Measurements from ENCODE around the gene GEMIN7. TPM values are rescaled to one million over a fixed set of nuclear protein-coding genes. Genes with fewer than 3 reads are reported as not detected.

Gene GEMIN7
- total and polyA plus RNA-seq, 2 of the 4 experiments (the other 2 are of a cell fraction) = 27.2 to 53.0 TPM

DNA sequence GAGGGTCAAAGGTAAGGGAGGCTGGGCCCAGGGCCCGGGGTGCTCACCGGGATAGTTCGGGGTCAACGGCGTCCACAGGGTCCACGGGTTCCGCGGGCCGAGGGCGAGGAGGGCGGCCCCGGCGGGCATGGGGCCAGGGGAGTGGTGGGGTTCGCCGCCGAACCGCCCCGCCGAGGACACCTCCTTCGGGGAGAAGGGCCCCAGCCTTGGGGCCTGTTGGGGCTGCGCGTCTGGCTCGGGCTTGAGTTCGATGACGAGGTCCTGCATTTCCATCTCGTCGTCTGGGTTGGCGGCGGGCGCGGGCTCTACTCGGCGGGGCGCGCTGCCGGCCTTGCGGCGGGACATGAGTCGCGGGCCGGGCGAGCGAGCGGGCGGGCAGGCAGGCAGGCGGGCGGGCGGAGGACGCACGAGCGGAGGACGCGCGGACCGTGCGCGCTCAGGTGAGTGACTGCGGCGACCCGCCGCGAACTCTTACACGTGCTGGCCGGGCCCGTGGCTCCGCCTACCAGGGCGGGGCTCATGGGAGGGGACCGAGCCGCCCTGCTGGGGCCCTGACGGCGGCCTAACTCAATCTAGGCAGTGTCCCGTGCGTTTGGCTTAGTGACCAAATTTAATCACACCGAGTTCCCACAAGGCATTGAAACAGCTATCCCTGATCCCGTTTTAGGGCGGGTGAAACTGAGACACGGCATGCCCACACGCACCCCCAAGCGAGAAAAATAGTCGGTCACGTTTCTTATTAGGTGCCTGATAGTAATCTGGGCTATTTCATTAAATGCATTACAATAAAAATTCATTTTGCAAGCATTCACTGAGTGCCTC is 2.8 kb upstream of the GEMIN7 start, which contains the start of gene ZNF296:
TSS of gene ZNF296 (minus strand) at position 450 of the 822 bp plus-strand sequence. CDS start at position 345, 105 bp downstream.
- Histone ChIP-seq H3K9me3 (ENCODE audit: control insufficient read depth, insufficient read depth, low read length) (no peaks in the 10 kb centered on the region), H3K4me1 (ENCODE audit: control insufficient read depth, insufficient read depth, low read length) (peaks cover 5% of the 10 kb centered on the region; the same call in 1 of the 2 replicates), H3K9ac (ENCODE audit: low read depth, low read length) (peak within 1 kb of the TSS; percentile 27; the same call in 1 of the 2 replicates), H3K18ac (ENCODE audit: low read depth, low read length) (no peak within 1 kb of the TSS), H2BK20ac (ENCODE audit: low read depth, low read length) (no peak within 1 kb of the TSS), H4K8ac (ENCODE audit: low read depth in 2 of 2, low read length in 2 of 2) (peak within 1 kb of the TSS; percentile 54 to 85; a peak in 2 of 4 replicates), H3K14ac (replicated peaks; ENCODE audit: low read depth, low read length) (no peak within 1 kb of the TSS), H3K23ac (ENCODE audit: low read depth, low read length) (peak within 1 kb of the TSS; percentile 16; the same call in 1 of the 2 replicates), H2AFZ (replicated peaks; ENCODE audit: low read length, poor library complexity) (peak within 1 kb of the TSS; percentile 91), H3K27ac (ENCODE audit: insufficient read depth, low read length) (no peak within 1 kb of the TSS), H3K4me2 (ENCODE audit: low read depth, low read length) (peak within 1 kb of the TSS; percentile 65), H3K79me1 (ENCODE audit: low read depth in 1 of 2, low read length in 2 of 2) (peaks cover 9 to 29% of the 10 kb centered on the region in 2 experiments), H2BK120ac (ENCODE audit: low read depth, low read length) (no peak within 1 kb of the TSS), H3K4me3 (ENCODE audit: insufficient read depth, low read depth, low read length) (peak within 1 kb of the TSS; percentile 14), H3K4ac (ENCODE audit: low read depth, low read length) (0 out of 2 replicates have a peak within 1 kb of the TSS, but pooled peaks have one; percentile 30), H3K36me3 (ENCODE audit: control insufficient read depth, insufficient read depth, low read length) (peaks cover 6% of the 10 kb centered on the region; the same call in 1 of the 2 replicates), H2BK5ac (ENCODE audit: low read depth, low read length, poor library complexity, severe bottlenecking) (no peak within 1 kb of the TSS), H2AK9ac (replicated peaks; ENCODE audit: low read depth, low read length, poor library complexity) (peak within 1 kb of the TSS; percentile 78), H3K56ac (ENCODE audit: extremely low read depth, insufficient read depth, low read length) (no peak within 1 kb of the TSS), H4K5ac (ENCODE audit: low read depth, low read length) (peak within 1 kb of the TSS; percentile 0), H3K27me3 (ENCODE audit: control insufficient read depth, insufficient read depth, low read length) (no peaks in the 10 kb centered on the region), H2AK5ac (ENCODE audit: low read depth, low read length) (no peak within 1 kb of the TSS; the same call in 1 of the 2 replicates), H4K91ac (ENCODE audit: insufficient read depth, low read depth, low read length) (no peak within 1 kb of the TSS), H2BK15ac (ENCODE audit: low read depth, low read length) (no peak within 1 kb of the TSS), H4K20me1 (ENCODE audit: insufficient read depth, low read length) (no peaks in the 10 kb centered on the region), H3K9me1 (ENCODE audit: insufficient read depth, low read length) (peaks cover 15% of the 10 kb centered on the region)
- dilution Hi-C loops (cut with HindIII; ENCODE audit: low sequenced_read_pairs, unreplicated experiment) = no loop called here
- ATAC-seq (ENCODE audit: low read depth) (peak; percentile 34), DNase-seq (no peak)
- ChIA-PET CTCF (interaction anchor here (1.0 kb wide), 1 partner anchor 17 kb away, joined by 3 read pairs; no protein-coding TSS in a partner anchor), POLR2A (ENCODE audit: unreplicated experiment) (no interaction called here)
- TF ChIP-seq BHLHE40 (IDR thresholded peaks at IDR 0.05; ENCODE audit: low read depth, low read length) (peak; percentile 72), MAZ (IDR thresholded peaks at IDR 0.05; ENCODE audit: borderline replicate concordance, low read depth, low read length) (no peak)
- 6% methylated on average over 14 of the region's 81 CpGs; no CpG with 5 or more reads in 1 of the 2 experiments for WGBS, 2 experiments (ENCODE audit: extremely low coverage in 2 of 2, insufficient read length in 1 of 2)
- in situ Hi-C loops (cut with MboI; ENCODE audit: low sequenced_read_pairs) = no loop called here
- no TSS peak for BruUV-seq (replicated peaks)
- intact Hi-C loops (cut with micrococcal nuclease) = no loop called here
